Naive thymus-derived CD8-positive, alpha-beta T cell (primary cell): ENCODE measurements around the gene STK10. TPM values are rescaled to one million over a fixed set of nuclear protein-coding genes. Genes with fewer than 3 reads are reported as not detected.
"Not testable (repeated sequence)": the region's sequence is repeated elsewhere in the genome, so short reads cannot be mapped to it uniquely, and the experiment has no call there.

Experiments used
- ATAC-seq, 2 donors: fragments of 150-1000 bp; cut with Tn5 transposase in 1 of 2; sonication (Bioruptor Pico), chemical (Tn5 transposase) in 1 of 2; 1 replicate in 1 of 2; 2 replicates in 1 of 2; pipeline ENCODE4 v1.10.0; 2021; ENCODE audit warnings: mild to moderate bottlenecking in 2 of 2, moderate library complexity in 2 of 2
- POLR2A ChIA-PET: fragments of 350-600 bp; sonication (Branson Sonifier 250); formaldehyde crosslinking; loops from one replicate; lab custom pipeline; 2021; ENCODE audit warnings: antibody characterized with exemption; lab: Charles Lee
- DNase-seq, 10 donors: peaks; one replicate each; pipeline versions ENCODE4 v3.0.0 to v3.0.0-alpha.2; 2020 to 2022
- H3K27ac Mint-ChIP-seq, 10 donors: one replicate each; pipeline ENCODE4 v1.8.0; 2020 to 2022; ENCODE audit warnings: mild to moderate bottlenecking in 10 of 10, mixed read lengths in 10 of 10, moderate library complexity in 4 of 10, inconsistent platforms in 1 of 10
- H3K27me3 Mint-ChIP-seq, 5 donors: one replicate each; pipeline ENCODE4 v1.8.0; 2021 to 2022; ENCODE audit warnings: mixed read lengths in 5 of 5
- H3K36me3 Mint-ChIP-seq, 3 donors: one replicate each; pipeline ENCODE4 v1.8.0; 2020 to 2022; ENCODE audit warnings: mixed read lengths in 3 of 3, mild to moderate bottlenecking in 2 of 3, inconsistent platforms in 1 of 3
- H3K4me1 Mint-ChIP-seq, 4 donors: one replicate each; pipeline ENCODE4 v1.8.0; 2021 to 2022; ENCODE audit warnings: mixed read lengths in 4 of 4
- H3K4me3 Mint-ChIP-seq, 10 donors: one replicate each; pipeline ENCODE4 v1.8.0; 2020 to 2022; ENCODE audit warnings: mild to moderate bottlenecking in 10 of 10, mixed read lengths in 10 of 10, moderate library complexity in 6 of 10, inconsistent platforms in 1 of 10
- H3K9me3 Mint-ChIP-seq, 9 donors: one replicate each; pipeline ENCODE4 v1.8.0; 2020 to 2022; ENCODE audit warnings: mixed read lengths in 9 of 9, mild to moderate bottlenecking in 3 of 9, inconsistent platforms in 1 of 9, moderate library complexity in 1 of 9
- polyA plus RNA-seq, 3 donors: library from polyadenylated mRNA; unstranded; fragments of 300-500 nt; fragmentation: Illumina TruSeq; gene quantifications; one replicate each; pipeline ENCODE4 v1.2.3, GENCODE V29; 2021
- total RNA-seq, 8 experiments: library from RNA in 2 of 8; stranded (reverse) in 2 of 8; gene quantifications; one replicate each; pipeline ENCODE4 v1.2.3 and lab custom pipeline; 2021 to 2026

STK10 gene
- total and polyA plus RNA-seq, 5 experiments from 2014 or later = 44.6 to 360 (median 128) TPM

- no peak for DNase-seq
- Mint-ChIP-seq H3K27me3 (no peaks in the 10 kb centered on the region), H3K4me3 (no peak overlapping the region), H3K9me3 (no peaks in the 10 kb centered on the region), H3K4me1 (peaks cover 0 to 21% (median 11%) of the 10 kb centered on the region in 4 donors), H3K36me3 (peaks cover 3 to 37% (median 12%) of the 10 kb centered on the region in 3 donors), H3K27ac (no peak overlapping the region)
- POLR2A ChIA-PET = no interaction called here
- no peak for ATAC-seq
Measured at GRCh38 chr5:172209714-172210113, 21.7 kb upstream of the STK10 start.

GRCh38 chr5:172207511-172207910 is 19.5 kb upstream of the STK10 start:
- Mint-ChIP-seq H3K27ac (no peak overlapping the region), H3K36me3 (peaks cover 3 to 22% (median 9%) of the 10 kb centered on the region in 3 donors), H3K27me3 (no peaks in the 10 kb centered on the region), H3K4me3 (no peak overlapping the region), H3K9me3 (no peaks in the 10 kb centered on the region), H3K4me1 (peaks cover 0 to 21% (median 11%) of the 10 kb centered on the region in 4 donors)
- POLR2A ChIA-PET = no interaction called here
- no peak for ATAC-seq
- DNase-seq = no peak

GRCh38 chr5:172205984-172206383 is 18.0 kb upstream of the STK10 start:
- H3K27me3 Mint-ChIP-seq, ATAC-seq, POLR2A ChIA-PET, DNase-seq, H3K4me3 Mint-ChIP-seq, H3K9me3 Mint-ChIP-seq, H3K27ac Mint-ChIP-seq: not testable (repeated sequence)
- H3K4me1 Mint-ChIP-seq = peaks cover 0 to 21% (median 11%) of the 10 kb centered on the region in 4 donors
- peaks cover 0 to 10% (median 2%) of the 10 kb centered on the region in 3 donors for H3K36me3 Mint-ChIP-seq

- DNase-seq (no peak), ATAC-seq (no peak)
- Mint-ChIP-seq H3K27ac (no peak overlapping the region), H3K9me3 (no peaks in the 10 kb centered on the region), H3K4me1 (peaks cover 0 to 7% (median under 1%) of the 10 kb centered on the region in 4 donors), H3K4me3 (no peak overlapping the region), H3K36me3 (no peaks in the 10 kb centered on the region), H3K27me3 (peaks cover 0 to 4% (median 2%) of the 10 kb centered on the region in 5 donors)
- POLR2A ChIA-PET = no interaction called here
Measured at GRCh38 chr5:172200476-172200875, 12.5 kb upstream of the STK10 start.

GRCh38 chr5:172199446-172199845 is 11.4 kb upstream of the STK10 start:
- Mint-ChIP-seq H3K36me3 (no peaks in the 10 kb centered on the region), H3K4me1 (peaks cover 0 to 7% (median under 1%) of the 10 kb centered on the region in 4 donors), H3K27ac (peak overlapping the region in 1 of 10 donors; percentile 4), H3K27me3 (peaks cover 0 to 4% (median 2%) of the 10 kb centered on the region in 5 donors), H3K4me3 (no peak overlapping the region), H3K9me3 (no peaks in the 10 kb centered on the region)
- ATAC-seq = no peak
- POLR2A ChIA-PET = interaction anchor here (0.6 to 1.3 kb wide), 2 partner anchors 11 to 1580 kb away, joined by 3 to 4 read pairs; partner anchors contain the start of gene STK10
- DNase-seq = no peak

GRCh38 chr5:172197775-172198174 is 9.8 kb upstream of the STK10 start:
- H3K27me3 Mint-ChIP-seq, ATAC-seq, POLR2A ChIA-PET, H3K9me3 Mint-ChIP-seq, H3K4me3 Mint-ChIP-seq, DNase-seq, H3K4me1 Mint-ChIP-seq, H3K36me3 Mint-ChIP-seq, H3K27ac Mint-ChIP-seq: not testable (repeated sequence)

GRCh38 chr5:172194985-172195774 is 7.2 kb upstream of the STK10 start:
- no peak overlapping the region for H3K27ac Mint-ChIP-seq
- no peaks in the 10 kb centered on the region for H3K36me3 Mint-ChIP-seq
- no peak overlapping the region for H3K4me3 Mint-ChIP-seq
- H3K27me3 Mint-ChIP-seq = peaks cover 0 to 4% (median 2%) of the 10 kb centered on the region in 5 donors
- H3K4me1 Mint-ChIP-seq = peaks cover 0 to 2% (median under 1%) of the 10 kb centered on the region in 4 donors
- POLR2A ChIA-PET = interaction anchor here (1.1 to 1.9 kb wide), 2 partner anchors 31 to 89 kb away, joined by 4 to 5 read pairs; no protein-coding TSS in a partner anchor
- H3K9me3 Mint-ChIP-seq = no peaks in the 10 kb centered on the region
- no peak for DNase-seq
- ATAC-seq = no peak

- Mint-ChIP-seq H3K9me3 (no peaks in the 10 kb centered on the region), H3K36me3 (no peaks in the 10 kb centered on the region), H3K27me3 (peaks cover 0 to 4% (median 2%) of the 10 kb centered on the region in 5 donors), H3K27ac (no peak within 1 kb of the TSS), H3K4me1 (peaks cover 0 to 2% (median 0%) of the 10 kb centered on the region in 4 donors), H3K4me3 (no peak within 1 kb of the TSS)
- DNase-seq (no peak), ATAC-seq (no peak)
- POLR2A ChIA-PET = no interaction called here
Measured at GRCh38 chr5:172193872-172194271, 5.8 kb upstream of the STK10 start, which contains the start of gene EFCAB9. Gene EFCAB9, plus strand, starts transcription at chr5:172194172. Its CDS starts 1 bp downstream, at chr5:172194173.

- POLR2A ChIA-PET = interaction anchor here (0.6 to 12.5 kb wide), 6 partner anchors 15 to 163 kb away, joined by 3 to 721 read pairs (median 4); no protein-coding TSS in a partner anchor
- H3K4me3 Mint-ChIP-seq = no peak overlapping the region
Measured at GRCh38 chr5:172189693-172190296, 1.8 kb upstream of the STK10 start.

GRCh38 chr5:172188893-172189692 is 1.1 kb upstream of the STK10 start:
- Mint-ChIP-seq H3K27me3 (no peaks in the 10 kb centered on the region), H3K4me1 (peaks cover 13 to 30% (median 22%) of the 10 kb centered on the region in 4 donors), H3K36me3 (peaks cover 2 to 5% (median 5%) of the 10 kb centered on the region in 3 donors), H3K27ac (peak overlapping the region in 5 of 10 donors; percentile 36 to 95 (median 56)), H3K4me3 (peak overlapping the region in 7 of 10 donors; percentile 82 to 100 (median 98)), H3K9me3 (no peaks in the 10 kb centered on the region)
- DNase-seq (no peak), ATAC-seq (no peak)
- POLR2A ChIA-PET = interaction anchor here (0.6 to 12.5 kb wide), 18 partner anchors 10 to 618 kb away, joined by 3 to 721 read pairs (median 4); partner anchors contain the start of gene FBXW11

More at GRCh38 chr5:172189693-172190296, 1.8 kb upstream of the STK10 start:
- H3K27me3 Mint-ChIP-seq = no peaks in the 10 kb centered on the region
- no peak for ATAC-seq
- DNase-seq = no peak
- no peaks in the 10 kb centered on the region for H3K9me3 Mint-ChIP-seq
- H3K4me1 Mint-ChIP-seq = peaks cover 10 to 23% (median 16%) of the 10 kb centered on the region in 4 donors
- peak overlapping the region in 2 of 10 donors; percentile 36 to 56 for H3K27ac Mint-ChIP-seq
- H3K36me3 Mint-ChIP-seq = peaks cover 1 to 5% (median 2%) of the 10 kb centered on the region in 3 donors

- Mint-ChIP-seq H3K4me1 (peaks cover 18 to 48% (median 39%) of the 10 kb centered on the region in 4 donors), H3K27ac (peak overlapping the region; percentile 95 to 100 (median 98)), H3K4me3 (peak overlapping the region; percentile 97 to 100 (median 99)), H3K9me3 (no peaks in the 10 kb centered on the region), H3K36me3 (peaks cover 2 to 16% (median 5%) of the 10 kb centered on the region in 3 donors), H3K27me3 (no peaks in the 10 kb centered on the region)
- ATAC-seq (peak; percentile 33 to 38), DNase-seq (peak; percentile 51 to 79 (median 64))
- POLR2A ChIA-PET = interaction anchor here (0.5 to 12.5 kb wide), 21 partner anchors 12 to 577 kb away, joined by 3 to 721 read pairs (median 6); partner anchors contain the start of gene FBXW11
Measured at GRCh38 chr5:172187118-172188032, 649 bp downstream of the STK10 start.
